ENCODE data around the gene CLEC5A.
A peak's percentile ranks its signal among the peaks of the same experiment; 100 is the strongest.

CLEC5A gene

DNA sequence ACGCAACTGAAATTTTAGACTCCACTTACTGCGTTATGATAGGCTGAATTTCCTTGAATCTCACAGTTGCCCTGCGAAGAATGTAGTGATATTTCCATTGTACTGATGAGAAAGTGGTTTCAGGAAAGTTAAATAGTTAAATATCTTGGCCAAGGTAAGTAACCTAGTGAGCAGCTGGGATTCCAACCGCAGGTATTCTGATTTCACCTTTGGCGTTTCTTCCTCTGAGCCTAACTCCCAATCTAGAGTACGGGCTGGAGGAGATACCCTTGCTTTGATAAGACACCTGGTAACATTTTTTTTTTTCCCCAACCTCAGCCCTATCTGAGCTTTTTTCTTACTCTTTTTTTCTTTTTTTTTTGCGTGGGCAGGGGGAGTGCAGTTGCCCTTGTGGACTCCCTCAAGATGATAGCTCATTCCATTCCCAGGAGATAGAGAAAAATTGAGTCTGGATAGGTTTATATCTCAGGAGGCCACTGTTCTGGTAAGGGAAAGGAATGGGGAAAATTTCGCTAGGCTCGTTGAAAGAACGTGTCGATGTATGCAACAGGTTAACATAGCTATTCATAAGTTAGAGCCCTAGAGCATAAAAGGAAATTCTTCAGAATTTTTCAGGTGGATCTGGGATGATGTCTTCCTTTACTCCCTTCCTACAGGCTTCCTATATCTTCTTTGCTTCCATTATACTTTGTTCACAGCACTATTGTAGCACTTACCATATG is 29.9 kb upstream of the CLEC5A start:
- H3K9me3 ChIP-seq, result no peaks in the 10 kb centered on the region
- no peaks in the 10 kb centered on the region for H3K27me3 ChIP-seq
- peak overlapping the region; percentile 55 to 58 for H3K4me3 ChIP-seq (ENCODE audit: low read depth in 1 of 2, low read length in 1 of 2)
- peaks cover 44% of the 10 kb centered on the region in 2 experiments for H3K4me1 ChIP-seq (ENCODE audit: control insufficient read depth in 1 of 2, insufficient read depth in 1 of 2, low read depth in 1 of 2, low read length in 1 of 2)
- TF ChIP-seq, protein P1, sequence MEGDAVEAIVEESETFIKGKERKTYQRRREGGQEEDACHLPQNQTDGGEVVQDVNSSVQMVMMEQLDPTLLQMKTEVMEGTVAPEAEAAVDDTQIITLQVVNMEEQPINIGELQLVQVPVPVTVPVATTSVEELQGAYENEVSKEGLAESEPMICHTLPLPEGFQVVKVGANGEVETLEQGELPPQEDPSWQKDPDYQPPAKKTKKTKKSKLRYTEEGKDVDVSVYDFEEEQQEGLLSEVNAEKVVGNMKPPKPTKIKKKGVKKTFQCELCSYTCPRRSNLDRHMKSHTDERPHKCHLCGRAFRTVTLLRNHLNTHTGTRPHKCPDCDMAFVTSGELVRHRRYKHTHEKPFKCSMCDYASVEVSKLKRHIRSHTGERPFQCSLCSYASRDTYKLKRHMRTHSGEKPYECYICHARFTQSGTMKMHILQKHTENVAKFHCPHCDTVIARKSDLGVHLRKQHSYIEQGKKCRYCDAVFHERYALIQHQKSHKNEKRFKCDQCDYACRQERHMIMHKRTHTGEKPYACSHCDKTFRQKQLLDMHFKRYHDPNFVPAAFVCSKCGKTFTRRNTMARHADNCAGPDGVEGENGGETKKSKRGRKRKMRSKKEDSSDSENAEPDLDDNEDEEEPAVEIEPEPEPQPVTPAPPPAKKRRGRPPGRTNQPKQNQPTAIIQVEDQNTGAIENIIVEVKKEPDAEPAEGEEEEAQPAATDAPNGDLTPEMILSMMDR (IDR thresholded peaks at IDR 0.05), result no peak
- H3K27ac ChIP-seq, result peak overlapping the region; percentile 58
- no peaks in the 10 kb centered on the region for H3K36me3 ChIP-seq

DNA sequence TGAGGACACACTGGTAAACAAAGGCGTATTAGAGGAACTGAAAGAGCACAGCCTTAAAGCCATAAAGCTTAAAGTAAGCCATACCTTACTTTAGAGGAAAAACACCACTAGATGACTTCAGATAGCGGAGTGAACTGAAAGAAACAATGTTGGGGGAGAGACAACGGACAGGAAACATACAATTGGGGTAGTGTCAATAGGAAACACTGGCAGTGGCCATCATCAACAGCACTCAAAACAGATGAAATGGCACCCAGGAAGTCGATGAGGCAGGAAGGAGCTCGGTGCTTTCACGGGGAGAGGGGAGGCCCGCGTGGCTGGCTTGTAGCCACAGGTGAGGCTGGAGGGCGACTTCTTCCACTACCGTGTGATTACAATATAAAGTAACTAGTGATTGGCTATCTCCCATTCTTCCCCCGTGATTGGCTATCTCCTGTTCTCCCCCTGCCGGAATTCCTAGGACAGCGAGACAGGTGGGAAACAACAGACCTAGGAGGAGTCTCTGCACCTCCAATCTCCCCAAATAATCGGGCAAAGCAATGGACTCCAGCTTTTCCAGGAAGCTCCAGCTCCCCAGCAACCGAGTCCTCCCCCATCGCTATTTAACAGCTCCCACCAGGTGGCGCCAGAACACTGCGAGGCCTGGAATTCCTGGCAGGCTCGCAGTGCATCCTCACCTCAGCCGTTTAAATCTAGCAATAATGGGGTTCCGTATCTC is 29.2 kb upstream of the CLEC5A start:
- H3K4me1 ChIP-seq (ENCODE audit: control insufficient read depth in 1 of 2, insufficient read depth in 1 of 2, low read depth in 1 of 2, low read length in 1 of 2), result peaks cover 44% of the 10 kb centered on the region in 2 experiments
- peak overlapping the region; percentile 55 to 58 for H3K4me3 ChIP-seq (ENCODE audit: low read depth in 1 of 2, low read length in 1 of 2)
- no peaks in the 10 kb centered on the region for H3K36me3 ChIP-seq
- H3K27ac ChIP-seq, result peak overlapping the region; percentile 58
- no peaks in the 10 kb centered on the region for H3K27me3 ChIP-seq
- TF ChIP-seq, protein P1 (IDR thresholded peaks at IDR 0.05), result peak; percentile 85
- H3K9me3 ChIP-seq, result no peaks in the 10 kb centered on the region

DNA sequence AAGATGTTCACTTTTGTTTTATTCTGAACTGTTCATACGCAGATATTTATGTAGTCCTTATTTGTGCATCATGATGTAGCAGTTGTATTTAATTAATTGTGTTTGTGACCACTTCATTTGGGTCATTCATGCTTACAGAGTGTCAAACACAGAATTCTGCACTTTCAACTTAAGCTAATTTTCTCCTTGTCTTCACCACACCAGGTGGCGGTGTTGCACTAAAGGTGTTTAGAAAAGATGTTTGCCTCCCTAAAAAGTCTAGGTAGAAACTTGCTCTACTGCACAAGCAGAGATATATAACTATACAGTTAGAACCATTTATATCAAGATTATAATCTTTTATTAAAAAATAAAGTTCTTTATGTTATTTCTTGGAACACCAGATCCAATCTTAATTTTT is 28.1 kb upstream of the CLEC5A start:
- Histone ChIP-seq H3K4me3 (ENCODE audit: low read depth in 1 of 2, low read length in 1 of 2) (no peak overlapping the region), H3K27me3 (no peaks in the 10 kb centered on the region), H3K4me1 (ENCODE audit: control insufficient read depth in 1 of 2, insufficient read depth in 1 of 2, low read depth in 1 of 2, low read length in 1 of 2) (peaks cover 38 to 40% of the 10 kb centered on the region in 2 experiments), H3K27ac (peak overlapping the region; percentile 58), H3K9me3 (no peaks in the 10 kb centered on the region), H3K36me3 (no peaks in the 10 kb centered on the region)
- TF ChIP-seq, protein P1 (IDR thresholded peaks at IDR 0.05), result no peak

DNA sequence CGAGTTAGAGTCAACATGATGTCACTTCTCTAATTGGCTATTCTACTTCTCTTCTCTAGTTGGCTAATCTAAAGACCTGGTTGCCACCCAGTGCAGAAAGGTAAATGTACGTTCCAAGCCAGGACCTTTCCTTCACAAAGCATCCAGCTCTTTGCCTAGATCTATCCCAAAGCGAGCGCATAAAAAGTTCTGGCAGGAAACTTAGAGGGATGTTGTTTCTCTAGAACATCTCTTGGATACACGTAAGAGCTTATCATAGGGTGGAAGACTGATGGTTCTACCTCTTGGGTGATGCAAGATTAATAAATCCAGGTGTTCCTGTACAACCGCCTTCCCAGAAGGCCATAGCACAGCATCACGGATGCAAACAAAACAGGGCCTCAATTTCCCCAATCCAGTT is 26.9 kb upstream of the CLEC5A start, which contains the start of gene TAS2R38:
Gene TAS2R38, minus strand, starts transcription at position 101 of the 400 bp plus-strand sequence. Its CDS starts 84 bp downstream, at position 17.
- H3K4me1 ChIP-seq (ENCODE audit: control insufficient read depth in 1 of 2, insufficient read depth in 1 of 2, low read depth in 1 of 2, low read length in 1 of 2), result peaks cover 27 to 28% of the 10 kb centered on the region in 2 experiments
- H3K9me3 ChIP-seq, result no peaks in the 10 kb centered on the region
- peak within 1 kb of the TSS; percentile 8 for H3K27ac ChIP-seq
- H3K27me3 ChIP-seq, result no peaks in the 10 kb centered on the region
- H3K36me3 ChIP-seq, result no peaks in the 10 kb centered on the region
- H3K4me3 ChIP-seq (ENCODE audit: low read depth in 1 of 2, low read length in 1 of 2), result no peak within 1 kb of the TSS
- TF ChIP-seq, protein P1 (IDR thresholded peaks at IDR 0.05), result no peak

DNA sequence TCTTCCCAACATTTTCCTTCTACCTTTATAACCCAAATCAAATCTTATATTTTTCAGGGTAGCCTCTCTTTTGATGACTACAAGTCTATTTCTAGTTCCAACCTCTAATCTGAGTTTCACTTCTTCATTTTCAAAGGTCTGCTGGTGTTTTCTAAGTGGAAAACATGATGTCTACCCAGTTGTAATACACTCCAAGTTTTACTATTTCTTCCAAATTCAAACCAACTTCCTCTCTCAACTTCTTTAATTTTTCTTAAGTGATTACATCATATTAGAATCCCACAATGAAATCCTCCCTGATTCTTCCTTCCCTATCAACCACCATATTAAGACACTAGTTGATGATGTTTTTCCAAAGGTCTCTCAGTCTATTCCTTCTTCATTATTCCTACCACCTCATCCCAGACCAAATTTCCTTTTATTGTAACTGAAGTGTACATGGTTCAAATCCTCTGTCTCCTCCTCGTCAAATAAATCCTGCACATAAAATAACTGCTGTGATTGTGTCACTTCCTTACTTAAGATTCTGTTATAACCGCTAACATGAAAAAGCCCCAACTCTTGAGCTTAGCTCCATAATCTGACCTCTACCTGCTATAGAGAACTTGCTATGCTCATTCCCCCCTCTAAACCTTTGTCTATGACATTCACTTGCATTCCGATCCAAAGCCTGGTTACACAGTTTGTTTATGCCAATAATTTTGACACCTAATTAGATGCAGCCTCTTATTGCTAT is 14.1 kb upstream of the CLEC5A start:
- H3K27me3 ChIP-seq, result no peaks in the 10 kb centered on the region
- peak overlapping the region; percentile 78 for H3K27ac ChIP-seq
- peaks cover 34 to 52% of the 10 kb centered on the region in 2 experiments for H3K4me1 ChIP-seq (ENCODE audit: control insufficient read depth in 1 of 2, insufficient read depth in 1 of 2, low read depth in 1 of 2, low read length in 1 of 2)
- H3K4me3 ChIP-seq (ENCODE audit: low read depth in 1 of 2, low read length in 1 of 2), result peak overlapping the region in 1 of 2 experiments; percentile 36
- no peaks in the 10 kb centered on the region for H3K36me3 ChIP-seq
- H3K9me3 ChIP-seq, result no peaks in the 10 kb centered on the region
- TF ChIP-seq, protein P1 (IDR thresholded peaks at IDR 0.05), result no peak
